ENCODE results near the gene GPATCH3.
"Not testable (repeated sequence)": the region's sequence is repeated elsewhere in the genome, so short reads cannot be mapped to it uniquely, and the experiment has no call there.

Gene GPATCH3

GRCh38 chr1:26900001-26900814 is at the start of gene GPATCH3:
GPATCH3 (minus strand) TSS chr1:26900467; CDS start chr1:26900442, 25 bp downstream.
- peak; percentile 91 for DNase-seq

GRCh38 chr1:26949926-26950319 is 49.7 kb upstream of the GPATCH3 start:
- DNase-seq = no peak

- no peak for DNase-seq
Measured at GRCh38 chr1:26949266-26949925, 49.1 kb upstream of the GPATCH3 start.

GRCh38 chr1:26948725-26949057 is 48.4 kb upstream of the GPATCH3 start:
- not testable (repeated sequence) for DNase-seq

- DNase-seq = no peak
Measured at GRCh38 chr1:26946270-26946669, 46.0 kb upstream of the GPATCH3 start.

- no peak for DNase-seq
Measured at GRCh38 chr1:26945728-26946127, 45.5 kb upstream of the GPATCH3 start.

GRCh38 chr1:26945138-26945537 is 44.9 kb upstream of the GPATCH3 start:
- DNase-seq = no peak

- DNase-seq = no peak
Measured at GRCh38 chr1:26942656-26943055, 42.4 kb upstream of the GPATCH3 start.

- no peak for DNase-seq
Measured at GRCh38 chr1:26941311-26941710, 41.0 kb upstream of the GPATCH3 start.

GRCh38 chr1:26938659-26939025 is 38.4 kb upstream of the GPATCH3 start:
- DNase-seq = no peak

- no peak for DNase-seq
Measured at GRCh38 chr1:26938004-26938658, 37.9 kb upstream of the GPATCH3 start.

GRCh38 chr1:26936823-26937222 is 36.6 kb upstream of the GPATCH3 start:
- DNase-seq = no peak

GRCh38 chr1:26932531-26932930 is 32.3 kb upstream of the GPATCH3 start:
- no peak for DNase-seq

GRCh38 chr1:26923711-26924110 is 23.4 kb upstream of the GPATCH3 start:
- DNase-seq = no peak

- no peak for DNase-seq
Measured at GRCh38 chr1:26922901-26923300, 22.6 kb upstream of the GPATCH3 start.

- no peak for DNase-seq
Measured at GRCh38 chr1:26922431-26922729, 22.1 kb upstream of the GPATCH3 start.

- peak; percentile 97 for DNase-seq
Measured at GRCh38 chr1:26921540-26922430, 21.5 kb upstream of the GPATCH3 start, which contains the start of gene NUDC. NUDC (plus strand) TSS chr1:26921743; CDS start chr1:26921849, 106 bp downstream.

GRCh38 chr1:26921126-26921539 is 20.9 kb upstream of the GPATCH3 start:
- no peak for DNase-seq

GRCh38 chr1:26915204-26915842 is 15.1 kb upstream of the GPATCH3 start:
- no peak for DNase-seq

- DNase-seq = no peak
Measured at GRCh38 chr1:26913754-26914619, 13.7 kb upstream of the GPATCH3 start, which contains the start of gene NR0B2. NR0B2 (minus strand) TSS chr1:26913975; CDS start chr1:26913940, 35 bp downstream.

- DNase-seq = no peak
Measured at GRCh38 chr1:26913389-26913753, 13.1 kb upstream of the GPATCH3 start.

- DNase-seq = no peak
Measured at GRCh38 chr1:26912147-26912490, 11.9 kb upstream of the GPATCH3 start.

All from CD4-positive, alpha-beta T cell treated with Interleukin-21 for 1 hour (primary cell).